ENCODE data around the gene KCNJ16.

GRCh38 chr17:70037498-70037897 is 37.5 kb upstream of the KCNJ16 start:
- TF ChIP-seq CTCF (IDR thresholded peaks at IDR 0.05), result no peak
- no peak for TF ChIP-seq POLR2A (IDR thresholded peaks at IDR 0.05)

All from esophagus squamous epithelium (tissue), 4 donors.